GM21381 (cell line): ENCODE data around the gene MBOAT7.

ENCODE experiments used
- ATAC-seq: cut with Tn5 transposase; IDR thresholded peaks from one replicate; pipeline ENCODE4 v1.9.1; 2021; ENCODE audit warnings: mild to moderate bottlenecking, moderate library complexity; ENCODE audit not compliant: unreplicated experiment

Gene MBOAT7

DNA sequence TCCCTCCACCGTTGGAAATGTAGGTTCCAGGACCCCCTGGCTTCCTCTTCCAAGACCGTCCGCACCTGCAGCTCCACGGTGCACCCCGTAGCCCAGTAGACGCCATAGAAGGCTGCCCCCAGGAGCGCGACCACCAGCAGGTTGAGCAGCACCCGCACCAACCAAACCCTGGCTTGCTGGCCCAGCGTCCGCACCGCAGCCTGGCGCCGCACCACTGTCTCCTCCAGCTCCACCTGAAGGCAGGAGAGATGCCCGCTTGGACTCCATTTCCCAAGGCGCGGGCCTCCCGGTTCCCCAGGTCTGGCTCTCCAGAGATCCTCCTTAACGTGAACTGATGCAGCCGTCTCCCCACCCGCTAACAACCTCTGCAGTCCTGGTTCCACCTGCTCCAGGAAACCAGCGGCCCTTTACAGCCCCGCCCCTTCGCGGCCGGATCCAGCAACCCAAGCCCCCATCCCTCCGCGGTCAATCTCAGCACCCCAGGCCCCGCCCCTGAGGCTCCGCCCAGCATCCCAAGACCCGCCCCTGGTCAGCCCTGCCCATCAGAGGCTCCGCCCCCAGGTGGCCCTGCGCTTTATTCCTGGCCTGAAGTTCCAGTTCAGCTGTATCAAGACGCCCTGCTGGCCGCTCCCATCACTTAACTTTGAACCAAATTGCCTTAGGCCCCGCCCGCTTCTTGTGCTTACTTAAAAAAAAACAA is 24.9 kb downstream of the MBOAT7 start:
- no peak for ATAC-seq

DNA sequence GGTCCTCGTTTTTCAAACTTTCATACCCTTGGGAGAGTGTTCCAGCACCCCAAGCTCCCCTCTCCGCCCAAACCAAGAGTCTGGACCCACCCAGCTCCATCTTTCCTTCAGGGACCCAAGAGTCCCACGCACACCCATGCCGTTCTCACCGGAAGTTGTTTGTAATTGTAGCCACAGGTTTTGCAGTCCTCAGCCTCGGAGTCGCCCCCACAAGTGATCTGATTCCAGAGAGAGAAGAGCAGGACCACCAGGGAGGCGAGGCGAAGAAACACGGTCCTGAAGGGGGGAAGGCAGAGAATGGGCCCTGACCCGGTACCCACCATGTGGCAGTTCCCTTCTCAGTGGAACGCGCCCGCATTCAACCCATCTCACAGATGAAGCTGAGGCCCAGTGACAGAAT is 26.5 kb downstream of the MBOAT7 start:
- no peak for ATAC-seq

DNA sequence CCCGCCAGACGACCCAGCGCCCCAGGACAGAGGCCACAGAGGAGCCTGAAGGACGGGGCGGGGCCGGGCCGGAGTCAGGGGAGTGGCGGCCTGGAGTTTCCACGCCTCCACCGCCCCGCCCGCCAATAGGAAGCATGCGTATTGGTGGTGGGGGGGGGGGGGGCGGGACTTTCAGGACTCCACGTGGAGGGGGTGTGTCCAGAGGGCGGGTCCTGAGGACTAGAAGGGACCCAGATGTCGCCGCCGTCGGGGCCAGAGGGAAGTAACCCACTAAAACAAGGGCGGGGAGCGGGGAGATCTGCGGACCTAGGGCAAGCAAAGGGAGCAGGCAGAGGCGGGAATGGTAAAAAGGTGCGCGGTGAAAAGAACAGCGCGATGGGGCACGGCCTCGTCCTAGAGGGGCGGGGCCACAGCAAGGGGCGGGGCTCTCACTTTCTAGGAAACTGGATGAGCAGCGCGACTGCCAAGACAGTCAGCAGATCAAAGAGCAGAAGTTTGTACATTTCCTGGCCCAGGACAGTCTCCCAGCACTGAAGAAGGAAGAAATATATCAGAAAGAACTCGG is 27.1 kb downstream of the MBOAT7 start:
- ATAC-seq, result no peak

DNA sequence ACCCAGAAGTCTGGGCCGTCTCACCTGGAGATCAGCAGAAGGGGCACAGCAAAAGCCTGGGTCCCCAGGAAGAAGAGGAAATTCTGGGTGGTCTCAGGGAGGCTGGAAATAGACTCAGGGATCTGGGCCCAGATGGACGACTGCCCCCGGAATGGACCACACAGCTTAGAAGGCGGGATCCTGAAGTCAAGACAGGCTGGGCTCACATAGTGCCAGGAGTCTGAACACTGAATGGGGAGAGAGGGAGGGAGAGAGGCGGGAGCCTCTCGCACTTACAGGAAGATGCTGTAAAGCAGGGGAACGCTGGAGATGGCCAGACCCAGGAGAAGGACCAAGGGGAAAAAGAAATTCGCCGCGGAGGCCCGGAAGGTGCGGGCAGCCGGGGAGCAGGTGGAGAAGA is 28.5 kb downstream of the MBOAT7 start:
- no peak for ATAC-seq

DNA sequence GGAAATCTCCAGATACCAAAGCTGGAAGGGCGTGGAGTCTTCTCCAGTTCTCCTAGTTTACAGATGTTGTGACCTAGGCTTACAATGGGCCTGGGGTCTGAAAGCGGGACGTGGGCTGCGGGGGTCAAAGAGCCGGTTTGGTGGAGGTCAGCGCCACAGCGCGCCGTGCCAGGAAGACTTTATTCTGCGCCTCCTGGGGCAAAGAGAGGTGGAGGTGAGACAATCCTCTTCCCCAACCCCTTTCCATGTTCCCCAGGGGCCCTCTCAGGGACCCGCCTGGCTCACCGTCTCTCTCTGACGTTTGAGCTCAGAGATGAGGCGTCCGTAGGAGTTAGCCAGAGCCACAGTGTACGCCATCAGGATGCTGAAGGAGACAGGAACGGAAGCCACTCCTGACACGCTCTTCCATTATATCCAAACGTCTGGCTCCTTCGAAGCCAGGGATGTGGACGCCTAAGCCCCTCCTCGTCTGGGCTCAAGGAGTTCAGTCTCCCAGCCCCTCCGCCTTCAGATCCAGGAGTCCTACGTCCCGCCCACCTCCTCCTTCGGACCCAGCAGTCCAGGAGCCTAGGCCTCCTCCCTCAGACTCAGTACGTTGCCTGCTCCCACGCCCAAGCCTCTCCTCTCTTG is 29.1 kb downstream of the MBOAT7 start:
- no peak for ATAC-seq

DNA sequence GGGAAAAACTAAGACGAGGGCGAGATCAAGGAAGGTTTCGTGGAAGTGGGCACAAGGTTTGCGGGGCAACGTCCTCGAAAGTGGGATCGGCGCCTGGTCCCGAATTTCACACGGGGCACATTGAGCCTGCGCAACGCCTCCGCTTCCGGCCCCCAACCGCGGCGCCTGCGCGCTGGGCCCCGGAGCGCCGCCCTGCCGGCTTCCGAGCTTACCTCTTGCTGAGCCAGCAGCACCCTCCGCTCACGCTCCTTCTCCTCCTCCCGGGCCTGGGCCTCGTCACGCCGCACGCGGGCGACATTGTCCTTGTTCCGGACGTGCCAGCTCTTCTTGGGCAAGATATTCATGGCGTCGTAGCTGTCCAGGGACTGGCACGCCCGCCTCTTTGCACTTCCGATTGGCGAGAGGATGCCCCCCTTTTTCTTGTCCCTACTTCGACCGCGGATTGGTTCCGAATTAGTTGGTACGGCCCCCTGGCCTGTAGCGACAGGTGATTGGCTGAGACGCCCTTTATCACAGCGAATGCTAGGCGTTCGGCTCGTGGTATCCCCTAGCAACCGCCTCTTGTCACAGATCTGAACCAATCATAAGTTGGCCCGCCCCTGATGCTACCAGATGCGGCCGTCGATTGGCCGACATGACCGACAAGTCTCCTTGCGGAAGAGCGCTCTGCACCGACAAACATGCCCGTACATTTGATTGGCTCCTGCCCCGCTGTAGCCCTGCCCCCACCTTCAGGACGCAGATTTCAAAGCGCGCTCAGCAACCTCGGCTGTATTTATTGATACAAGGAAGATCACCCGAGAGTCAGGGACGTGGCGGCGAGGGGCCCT is 29.8 kb downstream of the MBOAT7 start, which contains the start of gene LENG1:
LENG1 (minus strand) TSS at position 370 of the 830 bp plus-strand sequence; CDS start at position 344, 26 bp downstream.
- ATAC-seq, result peak; percentile 90

DNA sequence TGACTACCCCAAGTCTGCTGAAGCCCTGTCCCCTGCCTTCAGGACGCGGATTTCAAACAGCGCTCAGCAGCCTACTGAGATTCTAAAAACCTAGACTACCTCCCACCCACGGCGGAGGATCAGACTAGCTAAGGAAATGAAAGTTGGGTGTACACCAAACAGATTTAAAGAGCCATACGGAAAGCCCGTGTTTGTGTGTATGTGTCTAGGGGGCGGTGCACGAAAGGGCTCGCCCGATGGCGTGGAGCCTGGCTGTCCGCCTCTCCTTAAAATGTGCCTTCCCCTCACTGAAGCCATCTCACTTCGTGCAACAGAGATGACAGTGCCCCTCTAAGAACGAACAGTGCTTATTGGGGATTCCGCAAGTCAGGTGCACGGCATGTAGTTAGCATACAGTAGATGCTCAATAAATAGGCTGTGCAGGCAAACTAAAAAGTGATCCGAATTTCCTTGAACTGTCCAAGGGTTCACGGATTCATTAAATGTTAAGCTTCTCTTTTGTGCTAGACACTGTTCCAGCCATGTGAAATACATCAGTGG is 30.5 kb downstream of the MBOAT7 start:
- no peak for ATAC-seq

DNA sequence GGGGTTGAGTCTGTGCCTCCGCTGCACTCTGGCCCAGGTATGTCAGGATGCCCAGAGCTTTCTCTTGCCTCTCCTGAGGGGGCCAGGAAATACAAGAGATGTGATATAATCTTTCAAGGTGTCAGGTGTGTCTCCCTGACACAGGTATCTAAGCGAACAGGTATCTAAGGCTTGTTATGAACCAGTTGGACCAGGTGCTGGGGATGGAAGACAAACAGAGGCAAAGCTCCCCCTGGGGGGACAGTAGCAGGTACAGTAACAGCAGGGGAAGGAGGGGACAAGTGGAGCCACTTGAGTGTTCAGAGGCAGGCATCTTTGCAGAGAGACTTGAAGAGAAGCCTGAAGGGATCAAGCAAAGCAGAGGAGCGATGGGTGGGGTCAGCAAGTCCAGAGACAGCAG is 32.4 kb downstream of the MBOAT7 start:
- no peak for ATAC-seq

DNA sequence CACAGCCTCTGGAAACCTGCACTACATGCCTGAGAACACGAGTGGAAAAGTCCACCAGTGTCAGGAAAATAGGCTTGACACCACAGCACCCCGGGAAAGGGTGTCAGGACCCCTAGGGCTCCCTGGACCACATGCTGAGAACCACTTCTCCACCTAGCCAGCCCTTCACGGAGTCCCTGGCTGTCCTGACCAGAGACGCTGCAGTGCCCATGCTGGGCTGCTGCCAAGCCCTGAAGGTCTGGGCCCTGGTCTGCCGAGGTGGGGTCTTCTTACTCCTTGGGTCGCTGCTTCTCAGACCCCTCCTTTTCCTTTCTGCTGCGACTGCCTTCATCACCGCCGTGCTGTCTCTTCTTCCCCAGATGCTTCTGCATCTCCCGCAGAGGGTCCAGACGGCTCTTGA is 32.9 kb downstream of the MBOAT7 start:
- ATAC-seq, result no peak

DNA sequence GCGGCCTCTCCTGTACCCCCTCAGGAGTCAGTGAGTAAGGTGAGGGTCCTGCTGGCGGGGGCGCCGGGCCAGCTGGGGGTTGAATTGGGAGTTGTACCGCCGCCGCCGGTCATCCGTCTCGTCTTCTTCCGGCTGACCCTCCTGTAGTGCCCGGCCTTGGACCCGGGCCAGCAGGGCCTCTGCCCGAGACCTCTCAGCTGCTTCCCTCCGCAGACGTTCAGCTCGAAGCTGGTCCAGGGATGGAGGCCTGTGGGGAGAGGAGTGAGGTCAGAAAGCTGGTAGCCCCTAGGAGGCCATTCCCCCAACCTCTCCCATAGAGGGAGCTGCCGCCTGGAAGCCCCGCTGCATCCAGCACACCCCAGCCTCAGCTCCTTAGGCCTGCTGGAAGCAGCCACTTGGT is 33.7 kb downstream of the MBOAT7 start:
- no peak for ATAC-seq

DNA sequence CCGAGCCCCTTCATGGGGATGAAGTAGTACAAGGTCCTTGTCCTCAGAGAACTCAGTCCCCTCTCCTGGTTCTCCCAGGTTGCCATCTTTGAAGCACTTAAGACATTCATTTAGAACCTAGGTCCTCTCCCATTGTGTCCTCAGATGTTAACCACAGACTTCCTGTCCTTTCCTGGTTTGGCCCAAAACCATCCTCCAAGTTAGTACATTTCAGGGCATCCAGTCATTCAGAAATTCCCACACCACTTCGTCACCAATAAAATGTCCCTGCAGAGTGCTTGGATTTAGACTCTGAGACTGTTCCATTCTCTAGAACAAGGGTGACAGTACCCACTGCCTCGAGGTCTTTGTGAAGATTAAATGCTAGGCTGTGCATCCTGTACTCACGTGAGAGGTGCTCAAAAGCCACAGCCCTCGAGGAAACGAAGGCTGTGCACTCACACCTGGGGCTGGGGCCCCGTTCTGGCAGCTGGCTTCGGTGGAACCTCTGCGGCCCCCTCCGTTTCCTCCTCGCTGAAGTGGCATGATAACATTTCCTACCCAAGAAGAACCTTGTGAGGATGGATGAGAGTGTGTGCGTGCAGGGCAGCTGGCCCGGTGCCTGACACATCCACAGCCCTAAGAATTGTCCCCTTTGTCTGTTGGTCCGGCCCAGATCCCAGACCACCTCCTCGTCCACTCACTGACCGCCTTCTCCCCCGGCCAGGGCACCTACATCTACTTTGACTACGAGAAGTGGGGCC is 34.6 kb downstream of the MBOAT7 start:
- no peak for ATAC-seq

DNA sequence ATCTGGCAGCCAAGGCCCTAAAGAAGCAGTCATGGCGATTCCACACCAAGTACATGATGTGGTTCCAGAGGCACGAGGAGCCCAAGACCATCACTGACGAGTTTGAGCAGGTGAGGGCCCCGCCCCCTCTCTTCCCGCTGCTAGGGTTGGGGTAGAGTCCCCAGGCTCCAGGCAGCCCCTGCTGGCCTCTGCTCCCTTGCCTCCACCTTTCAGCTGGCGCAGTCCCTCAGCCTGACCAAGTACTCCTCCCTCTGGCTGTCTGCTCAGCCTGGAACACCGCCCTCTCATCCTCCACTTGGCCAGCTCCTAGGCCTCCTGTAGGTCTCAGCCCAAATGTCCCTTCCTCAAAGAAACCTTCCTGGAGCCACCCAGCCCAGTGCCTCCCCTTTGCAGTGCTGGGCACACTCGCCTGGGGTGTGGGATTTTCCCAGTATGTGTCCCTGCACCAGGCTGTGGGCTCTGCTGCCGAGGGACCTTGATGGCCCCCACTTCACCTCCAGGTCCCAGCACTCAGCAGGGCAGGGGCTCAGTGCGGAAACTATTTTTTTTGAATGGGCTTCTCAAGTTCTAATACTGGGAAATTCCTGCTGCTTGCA is 35.6 kb downstream of the MBOAT7 start:
- no peak for ATAC-seq

DNA sequence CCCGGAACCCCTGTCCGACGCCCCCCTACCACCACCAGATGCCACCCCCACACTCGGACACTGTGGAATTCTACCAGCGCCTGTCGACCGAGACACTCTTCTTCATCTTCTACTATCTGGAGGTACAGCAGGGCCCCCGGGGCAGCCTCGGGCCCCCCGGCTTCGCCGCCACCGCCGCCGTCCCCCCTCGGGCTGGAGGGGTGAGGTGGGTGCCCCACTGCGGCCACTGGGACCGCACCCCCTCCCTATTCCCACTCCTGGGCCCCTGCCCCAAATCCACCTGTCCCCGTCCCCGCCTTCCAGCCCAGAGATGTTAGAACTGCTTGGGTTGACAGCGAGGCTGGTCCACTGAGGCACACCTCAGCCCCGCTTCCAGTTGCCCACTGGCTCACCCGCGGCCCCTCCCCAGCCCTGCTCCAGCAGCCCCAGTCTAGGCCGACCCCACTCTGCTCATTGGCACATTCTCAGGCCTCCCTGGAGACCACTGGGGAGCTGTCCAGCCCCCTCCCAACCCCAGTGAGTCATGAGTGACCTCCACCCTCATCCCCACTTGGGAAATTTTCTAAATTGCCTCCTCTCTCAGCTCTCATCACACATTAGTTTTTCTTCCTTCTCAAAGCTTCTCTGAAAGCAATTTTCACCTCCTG is 36.4 kb downstream of the MBOAT7 start:
- no peak for ATAC-seq

DNA sequence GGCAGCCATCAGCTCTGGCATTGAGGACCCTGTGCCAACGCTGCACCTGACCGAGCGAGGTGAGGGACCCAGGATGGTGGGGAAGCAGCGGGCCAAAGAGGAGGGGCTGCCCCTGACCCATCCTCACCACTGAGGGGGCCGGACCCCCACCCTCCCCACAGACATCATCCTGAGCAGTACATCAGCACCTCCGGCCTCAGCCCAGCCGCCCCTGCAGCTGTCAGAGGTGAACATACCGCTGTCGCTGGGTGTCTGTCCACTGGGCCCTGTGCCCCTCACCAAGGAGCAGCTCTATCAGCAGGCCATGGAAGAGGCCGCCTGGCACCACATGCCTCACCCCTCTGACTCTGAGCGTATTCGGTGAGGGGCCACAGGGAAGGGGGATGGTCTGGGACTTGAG is 37.1 kb downstream of the MBOAT7 start:
- ATAC-seq, result no peak

DNA sequence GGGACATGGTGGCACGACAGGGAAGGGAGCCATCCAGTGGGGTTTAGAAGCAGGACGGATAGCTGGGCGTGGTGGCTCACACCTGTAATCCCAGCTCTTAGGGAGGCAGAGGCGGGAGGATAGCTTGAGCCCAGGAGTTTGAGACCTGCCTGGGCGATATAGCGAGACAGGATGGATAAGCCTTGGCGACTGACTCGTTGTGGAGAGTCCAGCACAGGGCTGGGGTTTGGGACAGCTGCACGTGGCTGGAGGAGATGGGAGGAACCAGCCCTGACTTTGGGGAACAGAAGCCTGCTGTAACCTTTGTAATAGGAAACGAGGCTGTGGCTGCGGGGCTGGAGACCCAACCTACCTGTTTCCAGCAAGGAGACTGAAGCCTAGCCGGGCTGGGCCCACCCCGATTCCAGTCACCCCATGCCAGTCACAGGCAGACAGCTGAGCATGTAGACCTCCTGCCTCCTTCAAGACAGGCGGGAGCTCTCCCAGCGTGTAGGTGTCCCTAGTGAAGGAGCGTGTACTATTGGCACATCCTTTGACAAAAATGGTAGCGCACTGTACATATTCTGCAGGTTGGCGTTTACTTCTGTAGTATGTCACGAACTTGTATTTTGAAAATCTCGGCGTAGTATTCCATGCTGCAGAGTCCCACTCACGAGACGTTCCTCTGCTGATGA is 37.9 kb downstream of the MBOAT7 start:
- no peak for ATAC-seq

DNA sequence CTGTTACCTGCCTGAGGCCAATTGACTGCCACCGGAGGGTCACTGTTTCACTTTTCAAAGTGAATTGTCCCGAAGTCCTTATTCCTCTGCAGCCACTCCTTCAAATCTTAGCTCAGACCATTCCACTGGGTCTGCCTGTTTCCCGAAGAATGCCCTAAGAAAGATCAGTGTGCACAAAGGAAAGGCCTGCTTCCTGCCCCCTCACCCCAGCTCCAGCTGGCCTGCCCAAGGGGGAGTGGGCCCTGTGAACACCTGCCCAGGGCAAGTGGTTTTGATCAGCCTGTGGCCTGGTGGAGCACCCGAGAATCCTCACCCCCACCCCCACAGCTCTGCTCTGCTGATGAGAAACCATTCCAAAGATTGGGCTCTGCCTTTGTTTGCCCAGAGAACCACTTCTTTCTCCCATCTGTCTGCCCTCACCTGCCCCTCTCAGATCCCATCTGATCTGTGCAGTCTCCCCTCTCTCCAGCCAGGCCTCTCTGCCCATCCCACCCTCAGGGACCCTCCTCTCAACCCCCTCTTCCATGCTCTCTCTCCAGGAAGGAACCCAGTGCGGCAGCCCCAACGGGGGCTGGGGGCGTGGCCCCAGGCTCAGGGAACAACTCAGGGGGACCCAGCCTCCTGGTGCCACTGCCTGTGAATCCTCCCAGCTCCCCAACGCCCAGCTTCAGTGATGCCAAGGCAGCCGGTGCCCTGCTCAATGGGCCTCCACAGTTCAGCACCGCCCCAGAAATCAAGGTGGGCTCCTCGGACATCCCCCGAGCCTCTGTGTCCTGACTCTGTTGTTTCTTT is 40.2 kb downstream of the MBOAT7 start:
- ATAC-seq, result no peak

DNA sequence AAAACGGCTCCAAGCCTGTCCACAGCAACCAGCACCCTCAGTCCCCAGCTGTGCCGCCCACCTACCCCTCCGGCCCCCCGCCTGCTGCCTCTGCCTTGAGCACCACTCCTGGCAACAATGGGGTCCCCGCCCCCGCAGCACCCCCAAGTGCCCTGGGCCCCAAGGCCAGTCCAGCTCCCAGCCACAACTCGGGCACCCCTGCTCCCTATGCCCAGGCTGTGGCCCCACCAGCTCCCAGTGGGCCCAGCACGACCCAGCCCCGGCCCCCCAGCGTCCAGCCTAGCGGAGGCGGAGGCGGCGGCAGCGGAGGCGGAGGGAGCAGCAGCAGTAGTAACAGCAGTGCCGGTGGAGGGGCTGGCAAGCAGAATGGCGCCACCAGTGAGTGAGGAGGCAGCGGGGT is 41.2 kb downstream of the MBOAT7 start:
- no peak for ATAC-seq

DNA sequence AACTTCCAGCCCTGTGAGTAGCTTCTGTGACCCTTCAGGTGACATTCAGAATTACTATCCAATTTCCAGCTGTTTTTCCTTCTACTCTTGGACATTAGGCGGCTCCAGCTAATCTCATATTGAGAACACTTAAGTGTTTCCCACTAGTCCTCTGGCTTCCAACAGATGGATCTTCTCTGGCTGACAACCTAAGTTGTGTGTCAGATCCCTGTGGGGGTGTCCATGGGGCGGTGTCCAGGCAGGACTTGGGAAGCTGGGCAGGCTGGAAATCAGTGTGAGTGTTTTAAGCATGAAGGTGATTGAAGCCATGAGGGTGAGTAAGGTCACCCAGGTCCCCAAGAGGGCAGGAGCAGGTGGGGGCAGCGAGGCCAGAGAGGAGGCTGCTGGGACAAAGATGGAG is 41.7 kb downstream of the MBOAT7 start:
- ATAC-seq, result no peak
